ENCODE results near the gene HCRT. TPM values are rescaled to one million over a fixed set of nuclear protein-coding genes. Genes with fewer than 3 reads are reported as not detected.
A peak's percentile ranks its signal among the peaks of the same experiment; 100 is the strongest.

Gene HCRT
- total and polyA plus RNA-seq, 2 of the 8 experiments (the other 6 are each of a cell fraction or from before 2014, with no cell fraction given), result not detected

- Histone ChIP-seq H3K4ac (replicated peaks; ENCODE audit: insufficient read length, low read depth, low read length) (no peak overlapping the region), H2AFZ (ENCODE audit: low read length) (peak overlapping the region; percentile 97), H2BK15ac (ENCODE audit: low read length) (peak overlapping the region; percentile 34; the same call in 1 of the 2 replicates), H2BK5ac (ENCODE audit: low read depth, low read length) (no peak overlapping the region), H2AK5ac (ENCODE audit: low read depth, low read length) (no peak overlapping the region), H2BK120ac (replicated peaks; ENCODE audit: low read depth, low read length) (no peak overlapping the region), H3K9me3 (ENCODE audit: insufficient read depth in 2 of 2, low read depth in 1 of 2, low read length in 1 of 2) (no peaks in the 10 kb centered on the region), H3K79me2 (ENCODE audit: control insufficient read depth in 1 of 2, insufficient read depth in 2 of 2, low read length in 2 of 2) (no peaks in the 10 kb centered on the region), H3K27ac (ENCODE audit: low read depth, low read length) (no peak overlapping the region), H4K8ac (ENCODE audit: extremely low read depth, insufficient read depth, low read length) (peak overlapping the region; percentile 1; the same call in 1 of the 2 replicates), H4K91ac (replicated peaks; ENCODE audit: insufficient read length, low read length) (peak overlapping the region; percentile 75), H3K56ac (replicated peaks; ENCODE audit: insufficient read length, low read depth, low read length) (no peak overlapping the region), H3K23ac (ENCODE audit: insufficient read length) (no peak overlapping the region), H3K9ac (replicated peaks in 1 of 4; ENCODE audit: extremely low read depth in 1 of 4, low read depth in 3 of 4, low read length in 3 of 4) (0 out of 7 replicates have a peak overlapping the region, but pooled peaks of 1 of the 4 experiments have one; percentile 36), H3K4me2 (ENCODE audit: insufficient read depth in 1 of 2, low read depth in 2 of 2, low read length in 2 of 2) (peak overlapping the region; percentile 93 to 96), H4K20me1 (replicated peaks in 1 of 2; ENCODE audit: control insufficient read depth in 1 of 2, insufficient read depth in 2 of 2, low read length in 2 of 2) (no peaks in the 10 kb centered on the region), H3K18ac (ENCODE audit: extremely low read depth, low read length) (peak overlapping the region; percentile 96), H4K5ac (ENCODE audit: insufficient read length, low read depth, low read length) (no peak overlapping the region), H3K4me1 (replicated peaks in 1 of 4; ENCODE audit: control insufficient read depth in 3 of 4, insufficient read depth in 4 of 4, low read length in 3 of 4) (peaks cover 0 to 17% (median 15%) of the 10 kb centered on the region in 4 experiments; a peak in 5 of 7 replicates), H3K23me2 (ENCODE audit: low read depth, low read length) (peaks cover 13% of the 10 kb centered on the region; the same call in 1 of the 2 replicates), H3K4me3 (ENCODE audit: extremely low read depth in 1 of 4, insufficient read depth in 2 of 4, low read depth in 3 of 4, low read length in 4 of 4) (peak overlapping the region; percentile 49 to 71 (median 66)), H3K27me3 (replicated peaks in 1 of 4; ENCODE audit: control insufficient read depth in 3 of 4, extremely low read depth in 1 of 4, insufficient read depth in 3 of 4, low read length in 3 of 4) (peaks cover 7 to 55% (median 41%) of the 10 kb centered on the region in 4 experiments), H2BK12ac (ENCODE audit: low read depth, low read length) (peak overlapping the region; percentile 60; the same call in 1 of the 2 replicates), H3K14ac (ENCODE audit: insufficient read length) (no peak overlapping the region), H2BK20ac (ENCODE audit: low read length) (no peak overlapping the region), H3K79me1 (ENCODE audit: low read depth, low read length) (no peaks in the 10 kb centered on the region), H3K36me3 (ENCODE audit: control insufficient read depth in 2 of 4, insufficient read depth in 4 of 4, low read length in 3 of 4) (no peaks in the 10 kb centered on the region)
- FAIRE-seq, result no peak
- ChIA-PET CTCF (ENCODE audit: partially characterized antibody) (interaction anchor here (0.7 to 1.9 kb wide), 13 partner anchors 10 to 132 kb away, joined by 3 to 9 read pairs (median 4); partner anchors contain the start of gene GHDC), POLR2A (ENCODE audit: partially characterized antibody) (interaction anchor here (1.0 to 1.2 kb wide), 4 partner anchors 10 to 240 kb away, joined by 3 to 7 read pairs (median 4); partner anchors contain the start of gene GHDC)
- peak in 1 of 2 experiments; percentile 94 for DNase-seq (ENCODE audit: low read depth in 1 of 2, low spot score in 2 of 2)
- 17% methylated on average over 56 of the region's 83 CpGs; no CpG with 5 or more reads in 1 of the 2 experiments for WGBS, 2 experiments (ENCODE audit: extremely low coverage in 1 of 2, insufficient coverage in 1 of 2, insufficient read length in 1 of 2, insufficient replicate concordance in 2 of 2, low coverage in 1 of 2, low lambda C conversion rate in 2 of 2, missing lambda C conversion rate in 1 of 2)
- no peak for TF ChIP-seq CEBPB (IDR thresholded peaks at IDR 0.05; ENCODE audit: low read depth, low read length)
- TF ChIP-seq TBP (IDR thresholded peaks at IDR 0.05; ENCODE audit: low read depth, low read length), result peak; percentile 25; the same call in 1 of the 2 replicates
- TF ChIP-seq CBX5 (IDR thresholded peaks at IDR 0.05; ENCODE audit: low read depth, low read length), result no peak
- TF ChIP-seq CHD1 (IDR thresholded peaks at IDR 0.05; ENCODE audit: low read depth, low read length), result no peak
- TF ChIP-seq SUZ12 (IDR thresholded peaks at IDR 0.05; ENCODE audit: low read length), result no peak
- no peak for TF ChIP-seq RXRA (IDR thresholded peaks at IDR 0.05; ENCODE audit: insufficient read depth, low read depth, low read length)
- TF ChIP-seq SRF (IDR thresholded peaks at IDR 0.05; ENCODE audit: low read depth, low read length), result no peak
- TF ChIP-seq BRCA1 (IDR thresholded peaks at IDR 0.05; ENCODE audit: low read depth, low read length), result no peak
- TF ChIP-seq RFX5 (IDR thresholded peaks at IDR 0.05; ENCODE audit: borderline replicate concordance, low read depth, low read length), result no peak
- no peak for TF ChIP-seq RBBP5 (IDR thresholded peaks at IDR 0.05; ENCODE audit: borderline replicate concordance, low read depth, low read length)
- no peak for TF ChIP-seq JUN (IDR thresholded peaks at IDR 0.05; ENCODE audit: low read depth, low read length)
Measured at GRCh38 chr17:42183741-42184711, 1.2 kb downstream of the HCRT start.

Data from H1 (cell line).